HG02970 (cell line): ENCODE results near the gene TMPRSS11E.
"Not testable (repeated sequence)": the region's sequence is repeated elsewhere in the genome, so short reads cannot be mapped to it uniquely, and the experiment has no call there.

Experiments used
- ATAC-seq: cut with Tn5 transposase; IDR thresholded peaks from one replicate; pipeline ENCODE4 v1.9.1; 2021; ENCODE audit warnings: mild to moderate bottlenecking, moderate library complexity, moderate number of reproducible peaks; ENCODE audit not compliant: unreplicated experiment, low FRiP score

The TMPRSS11E gene, protein sequence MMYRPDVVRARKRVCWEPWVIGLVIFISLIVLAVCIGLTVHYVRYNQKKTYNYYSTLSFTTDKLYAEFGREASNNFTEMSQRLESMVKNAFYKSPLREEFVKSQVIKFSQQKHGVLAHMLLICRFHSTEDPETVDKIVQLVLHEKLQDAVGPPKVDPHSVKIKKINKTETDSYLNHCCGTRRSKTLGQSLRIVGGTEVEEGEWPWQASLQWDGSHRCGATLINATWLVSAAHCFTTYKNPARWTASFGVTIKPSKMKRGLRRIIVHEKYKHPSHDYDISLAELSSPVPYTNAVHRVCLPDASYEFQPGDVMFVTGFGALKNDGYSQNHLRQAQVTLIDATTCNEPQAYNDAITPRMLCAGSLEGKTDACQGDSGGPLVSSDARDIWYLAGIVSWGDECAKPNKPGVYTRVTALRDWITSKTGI

DNA sequence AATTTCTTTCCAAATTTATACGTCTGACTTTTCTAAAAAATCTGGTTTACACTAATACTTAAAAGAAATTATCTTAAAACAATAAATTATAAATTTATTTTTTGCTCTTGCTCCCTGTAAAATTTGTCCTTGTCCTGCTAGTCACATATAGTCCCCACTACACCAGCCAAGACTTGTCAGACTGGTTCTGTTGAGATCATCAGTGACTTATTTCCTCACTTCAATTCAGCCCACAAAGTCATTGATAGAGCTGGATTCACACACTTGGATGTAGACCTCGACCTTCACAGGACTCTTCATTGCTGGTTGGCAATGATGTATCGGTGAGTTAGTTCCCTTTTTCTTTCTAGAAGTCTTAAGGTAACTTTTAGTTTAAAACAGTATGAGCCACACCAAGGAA lies at the start of gene TMPRSS11E:
TSS of gene TMPRSS11E (plus strand) at position 263 of the 400 bp plus-strand sequence. CDS start at position 313, 50 bp downstream.
- no peak for ATAC-seq

DNA sequence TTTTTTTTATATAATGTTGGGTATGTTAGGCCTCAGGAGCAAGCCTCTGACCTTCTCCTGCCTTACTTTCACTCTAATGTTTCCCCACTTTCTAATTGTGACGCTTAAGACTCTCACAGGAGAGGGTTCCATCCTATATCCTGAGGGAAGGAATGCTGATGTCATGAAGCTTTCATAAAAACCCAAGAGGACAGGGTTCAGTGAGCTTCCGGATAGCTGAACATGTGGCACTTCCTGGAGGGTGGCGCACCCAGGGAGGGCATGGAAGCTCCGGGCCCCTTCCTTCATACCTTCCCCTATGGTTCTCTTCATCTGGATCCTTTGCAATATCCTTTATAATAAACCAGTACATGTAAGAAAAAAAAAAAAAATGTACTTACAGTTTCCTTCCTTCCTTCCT lies 48.0 kb upstream of the TMPRSS11E start:
- ATAC-seq: no peak

DNA sequence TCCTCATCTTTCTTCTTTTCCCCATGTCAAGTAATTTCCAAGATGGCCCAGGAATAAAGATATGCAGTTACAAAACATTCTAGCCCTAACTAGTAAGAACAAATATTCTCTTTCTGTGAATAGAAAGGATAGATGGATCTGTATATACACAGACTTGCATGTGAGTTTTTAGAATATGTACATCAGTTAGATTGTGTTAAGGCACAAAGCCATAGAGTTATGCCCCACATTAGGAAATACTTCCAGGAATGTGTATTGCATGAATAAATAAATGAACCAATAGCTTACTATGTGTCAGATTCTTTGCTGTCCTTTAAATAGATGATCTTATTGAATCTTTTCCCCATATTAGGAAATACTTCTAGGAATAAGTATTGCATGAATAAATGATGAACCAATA lies 46.0 kb upstream of the TMPRSS11E start:
- ATAC-seq: no peak

DNA sequence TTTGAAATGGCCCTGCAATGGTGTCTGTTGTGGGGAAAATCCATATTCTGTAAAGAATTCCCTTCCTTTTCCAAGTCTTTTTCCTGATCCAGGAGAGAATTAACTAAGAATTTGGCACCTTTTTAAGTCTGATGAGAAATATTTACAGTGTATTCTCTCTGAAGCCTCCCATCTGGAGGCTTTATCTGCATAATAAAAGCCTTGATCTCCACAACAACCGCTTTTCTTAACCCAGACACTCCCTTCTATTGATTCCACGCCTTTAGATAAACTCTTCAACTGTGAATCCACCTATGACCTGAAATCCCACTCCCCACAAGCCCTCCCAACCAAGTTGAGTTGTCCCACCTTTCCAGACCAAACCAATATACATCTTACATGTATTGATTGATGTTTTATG lies 43.1 kb upstream of the TMPRSS11E start:
- ATAC-seq: no peak

DNA sequence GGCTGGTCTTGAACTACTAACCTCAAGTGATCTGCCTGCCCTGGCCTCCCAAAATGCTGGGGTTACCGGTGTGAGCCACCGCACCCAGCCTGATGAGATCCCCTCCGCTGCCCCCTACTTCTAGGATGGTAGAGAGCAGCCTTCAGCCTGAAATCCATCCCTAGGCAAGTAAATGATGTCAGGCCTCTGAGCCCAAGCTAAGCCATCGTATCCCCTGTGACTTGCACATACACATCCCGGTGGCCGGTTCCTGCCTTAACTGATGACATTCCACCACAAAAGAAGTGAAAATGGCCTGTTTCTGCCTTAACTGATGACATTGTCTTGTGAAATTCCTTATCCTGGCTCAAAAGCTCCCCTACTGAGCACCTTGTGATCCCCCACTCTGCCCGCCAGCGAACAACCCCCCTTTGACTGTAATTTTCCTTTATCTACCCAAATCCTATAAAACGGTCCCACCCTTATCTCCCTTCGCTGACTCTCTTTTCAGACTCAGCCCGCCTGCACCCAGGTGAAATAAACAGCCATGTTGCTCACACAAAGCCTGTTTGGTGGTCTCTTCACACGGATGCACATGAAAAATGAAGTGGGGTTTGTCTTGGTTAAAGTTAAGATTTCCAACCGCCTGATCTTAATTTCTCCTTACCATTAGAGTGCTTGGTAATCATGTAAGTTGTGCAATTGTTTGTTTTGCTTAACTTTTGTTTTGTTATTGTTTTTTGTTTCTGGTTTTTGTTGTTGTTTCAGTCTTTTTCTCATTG lies 41.4 kb upstream of the TMPRSS11E start:
- ATAC-seq: not testable (repeated sequence)

DNA sequence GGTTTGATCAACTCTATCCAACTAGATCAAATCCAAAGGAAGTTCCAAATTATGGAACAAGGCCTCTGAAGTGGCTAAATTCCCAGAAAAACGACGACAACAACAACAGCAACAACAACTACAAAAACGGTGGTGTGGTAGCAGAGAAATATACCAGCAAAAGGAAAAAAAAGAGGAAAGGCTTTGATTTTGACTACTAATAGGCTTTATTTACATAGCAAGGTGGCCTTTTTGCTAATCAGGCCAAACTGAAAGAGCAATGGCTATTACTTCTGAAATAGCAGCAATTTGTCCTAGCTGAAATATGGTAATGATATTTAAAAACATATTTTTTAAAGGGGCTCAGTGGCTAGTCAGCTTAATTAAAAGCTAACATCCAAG lies 40.8 kb upstream of the TMPRSS11E start:
- ATAC-seq: no peak

DNA sequence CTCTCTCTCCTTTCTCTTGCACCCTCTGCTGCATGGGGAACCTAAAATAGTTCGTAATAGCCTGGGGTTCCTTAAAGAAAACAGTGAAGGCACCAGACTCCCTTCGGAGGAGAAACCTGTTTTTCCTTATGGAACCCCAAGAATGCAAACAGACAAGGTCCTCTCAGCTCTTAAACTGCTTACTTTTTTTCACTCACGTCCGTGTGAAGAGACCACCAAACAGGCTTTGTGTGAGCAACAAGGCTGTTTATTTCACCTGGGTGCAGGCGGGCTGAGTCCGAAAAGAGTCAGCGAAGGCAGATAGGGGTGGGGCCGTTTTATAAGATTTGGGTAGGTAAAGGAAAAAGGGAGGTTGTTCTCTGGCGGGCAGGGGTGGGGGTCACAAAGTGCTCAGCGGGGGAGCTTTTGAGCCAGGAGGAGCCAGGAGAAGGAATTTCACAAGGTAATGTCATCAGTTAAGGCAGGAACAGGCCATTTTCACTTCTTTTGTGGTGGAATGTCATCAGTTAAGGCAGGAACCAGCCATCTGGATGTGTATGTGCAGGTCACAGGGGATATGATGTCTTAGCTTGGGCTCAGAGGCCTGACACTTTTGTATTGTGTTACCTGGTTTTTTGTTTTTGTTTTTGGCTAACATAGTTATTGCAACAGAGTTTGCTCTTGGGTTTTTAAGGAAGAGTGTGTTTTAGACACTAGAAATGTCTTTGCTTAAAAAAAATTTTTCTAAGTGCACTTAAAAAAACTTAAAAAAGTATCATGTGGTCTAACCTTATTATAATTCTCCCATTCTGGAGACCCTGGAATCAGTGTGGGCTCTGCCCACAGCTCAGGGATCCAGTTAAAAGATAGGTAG lies 40.0 kb upstream of the TMPRSS11E start:
- ATAC-seq: not testable (repeated sequence)

DNA sequence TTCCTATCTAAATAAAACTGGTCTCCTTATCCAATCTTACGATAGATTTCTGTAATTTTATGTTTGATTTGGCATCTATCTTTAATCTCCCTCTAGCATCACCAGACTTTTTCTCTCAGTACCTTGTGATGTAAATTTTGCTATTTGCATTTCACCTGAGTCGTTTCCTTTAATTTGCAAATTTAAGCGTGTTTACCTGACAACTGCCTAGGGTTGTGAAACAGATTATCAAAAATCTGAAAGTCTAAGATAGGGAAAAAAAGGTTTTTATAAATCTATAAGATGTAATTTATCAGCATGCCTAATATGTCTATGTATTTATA lies 39.4 kb upstream of the TMPRSS11E start:
- ATAC-seq: no peak

DNA sequence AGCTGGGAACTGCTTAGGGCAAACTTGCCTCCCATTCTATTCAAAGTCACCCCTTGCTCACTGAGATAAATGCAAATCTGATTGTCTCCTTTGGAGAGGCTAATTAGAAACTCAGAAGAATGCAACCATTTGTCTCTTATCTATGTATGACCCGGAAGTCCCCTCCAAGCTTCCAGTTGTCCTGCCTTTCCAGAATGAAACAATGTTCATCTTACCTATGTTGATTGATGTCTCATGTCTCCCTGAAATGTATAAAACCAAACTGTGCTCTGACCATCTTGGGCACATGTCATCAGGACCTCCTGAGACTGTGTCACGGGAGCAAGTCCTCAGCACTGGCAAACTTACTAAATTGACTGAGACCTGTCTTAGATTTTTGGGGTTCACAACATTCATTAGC lies 37.1 kb upstream of the TMPRSS11E start:
- no peak for ATAC-seq

DNA sequence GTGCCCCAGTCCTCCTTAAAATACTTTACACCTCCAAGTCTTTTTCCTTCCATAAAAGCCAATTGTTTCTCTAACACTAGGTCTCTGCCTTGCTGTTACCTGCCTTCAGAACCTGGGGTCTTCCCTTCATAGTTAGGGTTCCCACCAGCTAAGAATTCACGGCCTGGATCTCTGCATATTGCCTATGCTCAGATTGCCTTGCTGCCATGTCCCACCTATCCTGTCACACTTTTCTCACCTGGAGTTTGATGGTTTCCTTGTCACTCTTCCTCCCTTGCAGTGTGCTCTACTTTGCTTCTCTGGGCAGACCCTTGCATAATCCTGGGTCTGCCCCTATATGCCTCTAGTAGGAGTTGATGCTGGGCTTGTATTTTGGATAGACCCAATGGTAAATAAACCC lies 36.6 kb upstream of the TMPRSS11E start:
- no peak for ATAC-seq

DNA sequence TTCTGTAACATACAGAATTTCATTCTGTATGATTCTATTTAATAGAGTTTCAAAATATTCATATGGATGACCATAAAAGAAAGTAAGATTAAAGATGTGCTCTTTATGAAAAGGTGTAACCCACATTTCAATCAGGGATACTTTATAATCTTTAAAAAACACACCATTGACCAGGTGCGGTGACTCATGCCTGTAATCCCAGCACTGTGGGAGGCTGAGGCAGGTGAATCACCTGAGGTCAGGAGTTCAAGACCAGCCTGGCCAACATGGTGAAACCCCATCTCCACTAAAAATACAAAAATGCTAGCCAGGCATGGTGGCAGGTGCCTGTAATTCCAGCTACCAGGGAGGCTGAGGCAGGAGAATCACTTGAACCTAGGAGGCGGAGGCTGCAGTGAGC lies 35.2 kb upstream of the TMPRSS11E start:
- ATAC-seq: not testable (repeated sequence)

DNA sequence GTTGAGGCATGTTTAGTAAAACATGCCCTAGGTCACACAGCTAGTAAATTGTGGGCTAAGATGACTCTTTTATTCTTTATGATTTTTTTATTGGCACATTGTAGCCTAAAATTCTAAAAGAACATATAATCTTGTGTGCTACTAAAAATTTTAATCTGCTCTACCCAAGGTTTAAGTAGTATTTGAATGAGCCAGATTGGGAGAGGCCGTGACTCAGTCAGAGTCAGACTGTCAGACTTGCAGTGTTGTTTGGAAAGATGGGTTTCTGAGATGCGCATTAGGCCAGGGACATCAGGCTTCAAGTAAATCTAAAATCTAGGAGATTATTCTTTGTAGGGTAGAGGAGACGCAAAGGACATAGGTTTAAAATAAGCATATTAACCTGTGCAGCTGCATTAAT lies 30.7 kb upstream of the TMPRSS11E start:
- ATAC-seq: no peak

DNA sequence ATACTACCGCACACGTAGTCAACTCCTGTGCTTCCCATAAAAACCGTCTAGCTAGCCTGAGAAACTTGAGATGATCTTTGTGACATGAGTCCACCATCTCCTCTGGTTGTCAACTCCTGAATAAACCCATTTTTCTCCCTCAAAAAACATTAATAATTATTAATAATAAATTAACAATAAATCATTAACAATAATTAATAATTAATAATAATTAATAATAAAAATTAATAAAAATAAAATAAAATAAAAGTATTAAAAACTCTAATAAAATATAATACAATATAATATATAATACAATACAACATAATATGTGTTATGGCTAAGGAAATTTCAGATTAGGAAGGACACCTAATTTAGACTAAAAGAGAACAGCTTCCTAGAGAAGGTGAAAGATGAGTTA lies 20.7 kb upstream of the TMPRSS11E start:
- ATAC-seq: no peak

DNA sequence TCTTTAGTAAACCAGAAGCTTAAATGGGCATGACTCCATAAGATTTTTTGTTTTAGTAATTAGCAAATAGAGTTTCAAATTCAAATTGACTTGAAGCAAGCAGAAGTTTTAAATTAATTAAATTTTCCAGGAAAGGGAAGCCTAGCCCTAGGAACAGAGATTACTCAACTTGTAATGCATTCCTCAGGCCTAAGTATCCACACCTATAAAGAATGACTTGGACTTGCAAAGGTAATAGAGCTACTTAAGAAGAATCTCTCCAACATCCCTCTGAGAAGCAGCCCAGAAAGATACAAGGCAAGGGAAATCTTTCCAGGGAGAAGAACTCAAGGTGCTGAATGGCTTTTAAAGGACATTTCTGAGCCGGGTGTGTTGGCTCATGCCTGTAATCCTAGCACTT lies 16.9 kb upstream of the TMPRSS11E start:
- no peak for ATAC-seq

DNA sequence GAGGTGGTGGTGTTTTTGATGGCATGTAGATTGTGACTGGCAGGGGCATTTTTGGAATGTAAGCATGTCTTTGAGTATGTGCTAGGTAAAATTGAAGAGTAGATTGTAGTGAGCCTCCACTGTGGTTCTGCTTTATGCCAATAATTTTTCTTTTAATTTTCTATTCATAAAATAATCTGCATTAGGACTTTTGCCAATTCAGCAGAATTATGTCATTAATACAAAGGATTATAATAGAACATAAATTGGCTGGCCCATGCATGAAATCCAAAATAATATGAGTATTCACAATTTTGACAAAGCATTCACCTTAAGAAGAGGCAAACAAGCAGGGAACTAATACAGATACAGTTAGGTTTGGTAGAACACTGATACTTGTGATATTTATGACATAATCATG lies 14.9 kb upstream of the TMPRSS11E start:
- ATAC-seq: no peak

DNA sequence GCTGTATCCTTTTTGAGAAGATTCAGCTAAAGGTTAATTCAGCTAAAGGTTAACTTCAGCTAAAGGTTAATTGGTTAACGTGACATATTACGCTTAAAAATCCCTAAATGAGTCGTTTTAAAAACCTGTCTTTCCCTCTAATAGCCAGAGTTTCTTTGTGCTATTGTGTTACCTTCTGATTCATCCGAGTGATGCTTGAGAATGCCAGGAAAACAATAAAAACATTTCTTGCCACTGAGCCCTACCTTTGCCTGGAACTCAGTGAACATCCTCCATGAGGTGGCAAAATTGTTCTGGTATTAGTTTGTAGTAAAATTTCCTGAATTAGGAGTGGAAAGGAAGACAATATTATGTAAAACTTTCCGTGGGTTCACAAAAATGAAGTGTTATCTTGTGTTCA lies 13.7 kb upstream of the TMPRSS11E start:
- ATAC-seq: no peak

DNA sequence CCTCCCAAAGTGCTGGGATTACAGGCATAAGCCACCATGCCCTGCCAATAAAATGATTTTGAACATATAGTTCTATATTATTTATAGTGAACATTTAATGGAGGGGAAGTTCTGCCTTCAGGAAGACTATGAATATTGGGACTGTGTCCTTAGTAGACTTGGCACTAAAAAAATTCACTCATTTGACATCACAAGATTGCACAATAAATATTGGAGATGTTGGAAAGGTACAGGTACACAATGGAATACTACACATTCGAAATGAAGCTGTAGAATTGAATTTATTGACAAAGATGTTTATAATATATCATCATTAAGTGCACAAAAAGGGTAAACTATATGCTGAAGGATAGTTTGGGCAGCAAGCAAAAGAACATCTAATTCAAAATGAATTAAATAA lies 13.0 kb upstream of the TMPRSS11E start:
- ATAC-seq: no peak

DNA sequence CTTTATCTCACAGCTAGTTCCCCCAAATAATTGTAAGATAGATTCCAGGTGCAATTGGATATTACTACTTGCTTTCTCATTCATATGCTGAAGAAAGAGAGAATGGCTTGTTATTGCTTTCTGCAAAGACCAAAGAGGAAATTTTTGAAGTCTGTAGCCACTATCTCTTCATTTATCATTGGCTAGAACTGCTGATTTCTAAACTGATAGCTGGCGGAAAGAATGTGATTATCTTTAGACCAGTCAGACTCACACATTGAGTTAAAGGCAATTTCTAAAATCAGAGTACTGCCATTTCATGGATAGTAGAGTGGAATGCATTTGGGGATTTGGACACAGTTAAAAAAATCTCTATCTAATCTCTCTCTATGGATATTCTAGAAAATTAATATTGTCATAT lies 12.4 kb upstream of the TMPRSS11E start:
- no peak for ATAC-seq

DNA sequence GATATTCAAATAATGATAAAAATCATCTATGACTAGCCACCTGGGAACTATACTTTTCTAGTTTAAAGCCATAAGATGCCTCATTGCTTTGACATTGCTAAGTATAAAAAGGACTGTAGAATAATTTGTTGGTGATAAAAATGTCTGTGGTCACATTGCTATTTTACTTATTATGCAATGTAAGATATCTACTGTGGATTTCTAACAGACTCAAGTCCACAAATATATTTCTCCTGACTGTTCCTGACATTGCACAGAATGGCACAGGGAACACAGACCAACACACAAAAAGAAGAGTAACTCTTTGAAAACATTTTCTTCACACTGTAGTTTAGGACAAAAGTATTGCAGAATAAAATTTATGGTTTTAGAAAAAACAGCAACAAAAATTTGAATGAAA lies 2.2 kb upstream of the TMPRSS11E start:
- ATAC-seq: no peak

DNA sequence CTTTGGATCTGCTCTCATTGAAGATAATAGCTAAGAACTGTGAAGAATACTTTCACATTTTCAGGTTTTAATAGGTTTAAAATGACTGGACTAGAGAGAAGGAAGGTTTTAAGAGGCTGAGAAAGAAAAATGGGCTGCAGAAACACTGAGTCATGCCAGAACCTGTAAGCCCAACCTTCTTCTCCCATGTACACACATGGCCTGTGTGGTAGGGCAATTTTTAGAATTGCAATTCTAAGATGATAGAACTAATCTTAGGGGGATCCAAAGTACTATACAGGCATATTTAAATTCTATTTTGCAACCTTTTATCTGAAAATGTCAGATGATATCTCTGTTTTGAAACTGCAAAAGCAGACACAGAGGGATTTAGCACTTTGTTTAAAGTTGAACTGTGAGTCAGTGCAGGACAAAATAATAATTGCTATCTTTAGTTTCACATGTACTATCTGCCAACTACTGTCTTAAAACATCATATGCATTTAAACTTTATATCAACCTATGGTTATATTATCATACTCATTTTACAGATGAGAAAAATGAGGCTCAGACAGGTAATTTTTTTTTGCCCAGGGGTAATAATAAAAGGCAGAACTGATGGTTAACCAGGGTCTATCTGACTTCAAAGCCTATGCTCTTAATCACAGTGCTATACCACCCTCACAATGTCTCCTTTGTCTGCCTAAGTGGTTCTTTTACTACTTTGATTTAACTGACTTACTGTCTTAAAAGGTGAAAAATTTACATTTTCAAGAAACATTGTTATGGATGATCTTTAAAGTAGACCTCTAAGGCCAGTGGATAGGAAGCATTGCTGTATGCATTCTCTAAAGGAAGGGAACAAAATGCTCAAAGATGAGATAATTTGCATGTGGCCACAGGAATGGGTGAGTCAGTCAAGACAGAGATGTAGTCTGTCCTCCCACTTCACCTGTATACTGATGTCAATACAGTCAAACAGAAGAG lies 4.3 kb downstream of the TMPRSS11E start:
- no peak for ATAC-seq
